CD4-positive, alpha-beta T cell treated with Interleukin-2 at 100 ng/mL for 4 hours (primary cell): ENCODE results near the gene EFNB3.
A peak's percentile ranks its signal among the peaks of the same experiment; 100 is the strongest.

Experiments
- DNase-seq: peaks from one replicate; pipeline ENCODE4 v3.0.0-alpha.2; 2020; ENCODE audit warnings: low spot score

Gene EFNB3

GRCh38 chr17:7704601-7705268, at the start of gene EFNB3:
EFNB3 (plus strand) TSS chr17:7705202; CDS start chr17:7705599, 397 bp downstream.
- DNase-seq: no peak

- no peak for DNase-seq
These were observed 49.5 kb upstream of the EFNB3 start for GRCh38 chr17:7655541-7655840.

DNA sequence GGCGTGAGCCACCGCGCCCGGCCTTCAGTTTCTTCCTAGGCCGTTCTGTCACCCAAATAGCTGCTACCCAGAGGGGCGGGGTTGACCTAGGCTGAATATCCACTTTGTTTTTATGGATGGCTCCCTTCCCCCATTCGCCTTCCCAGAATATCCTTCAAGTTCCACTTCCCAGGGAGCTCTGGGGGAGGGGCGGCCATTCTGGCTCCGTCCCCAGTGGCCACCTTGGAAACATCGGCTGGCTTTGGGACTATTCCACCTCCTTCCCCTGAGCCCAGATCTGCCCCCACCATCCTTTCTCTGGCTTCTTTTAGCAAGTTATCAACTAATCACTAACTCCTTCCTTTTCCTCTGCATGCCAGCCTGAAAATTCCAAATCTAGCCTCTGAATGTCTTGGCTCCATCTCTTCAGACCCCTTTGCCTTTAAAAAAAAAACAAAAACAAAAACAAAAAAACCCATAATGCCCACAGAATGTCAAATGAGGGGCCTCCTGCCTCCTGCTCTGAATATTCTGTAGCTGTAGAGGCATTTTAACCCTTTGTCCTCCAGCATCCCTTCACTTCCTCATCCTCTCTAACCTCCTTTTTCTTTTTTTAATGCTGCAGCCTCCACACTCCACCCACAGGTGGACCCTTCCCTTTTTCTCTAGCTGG, 47.9 kb upstream of the EFNB3 start:
- no peak for DNase-seq

GRCh38 chr17:7667656-7668406, 37.2 kb upstream of the EFNB3 start:
- DNase-seq: no peak

- no peak for DNase-seq
These were observed 36.5 kb upstream of the EFNB3 start for GRCh38 chr17:7668482-7668881.

DNA sequence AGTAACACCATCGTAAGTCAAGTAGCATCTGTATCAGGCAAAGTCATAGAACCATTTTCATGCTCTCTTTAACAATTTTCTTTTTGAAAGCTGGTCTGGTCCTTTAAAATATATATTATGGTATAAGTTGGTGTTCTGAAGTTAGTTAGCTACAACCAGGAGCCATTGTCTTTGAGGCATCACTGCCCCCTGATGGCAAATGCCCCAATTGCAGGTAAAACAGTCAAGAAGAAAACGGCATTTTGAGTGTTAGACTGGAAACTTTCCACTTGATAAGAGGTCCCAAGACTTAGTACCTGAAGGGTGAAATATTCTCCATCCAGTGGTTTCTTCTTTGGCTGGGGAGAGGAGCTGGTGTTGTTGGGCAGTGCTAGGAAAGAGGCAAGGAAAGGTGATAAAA, 31.8 kb upstream of the EFNB3 start:
- peak; percentile 39 for DNase-seq

DNA sequence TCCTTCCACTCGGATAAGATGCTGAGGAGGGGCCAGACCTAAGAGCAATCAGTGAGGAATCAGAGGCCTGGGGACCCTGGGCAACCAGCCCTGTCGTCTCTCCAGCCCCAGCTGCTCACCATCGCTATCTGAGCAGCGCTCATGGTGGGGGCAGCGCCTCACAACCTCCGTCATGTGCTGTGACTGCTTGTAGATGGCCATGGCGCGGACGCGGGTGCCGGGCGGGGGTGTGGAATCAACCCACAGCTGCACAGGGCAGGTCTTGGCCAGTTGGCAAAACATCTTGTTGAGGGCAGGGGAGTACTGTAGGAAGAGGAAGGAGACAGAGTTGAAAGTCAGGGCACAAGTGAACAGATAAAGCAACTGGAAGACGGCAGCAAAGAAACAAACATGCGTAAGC, 30.1 kb upstream of the EFNB3 start:
- DNase-seq: no peak

DNA sequence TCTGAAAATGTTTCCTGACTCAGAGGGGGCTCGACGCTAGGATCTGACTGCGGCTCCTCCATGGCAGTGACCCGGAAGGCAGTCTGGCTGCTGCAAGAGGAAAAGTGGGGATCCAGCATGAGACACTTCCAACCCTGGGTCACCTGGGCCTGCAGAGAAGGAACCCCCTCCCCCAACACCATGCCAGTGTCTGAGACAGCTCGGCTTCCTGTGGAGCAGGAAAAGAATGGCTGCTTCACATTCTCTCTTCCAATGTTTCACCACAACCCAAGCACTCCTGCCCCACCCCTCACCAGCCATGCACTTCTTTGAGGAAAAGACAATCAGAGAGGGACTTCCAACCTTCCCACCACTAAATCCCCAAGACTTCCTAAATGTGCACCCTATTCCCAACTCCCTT, 28.5 kb upstream of the EFNB3 start:
- DNase-seq: no peak

DNA sequence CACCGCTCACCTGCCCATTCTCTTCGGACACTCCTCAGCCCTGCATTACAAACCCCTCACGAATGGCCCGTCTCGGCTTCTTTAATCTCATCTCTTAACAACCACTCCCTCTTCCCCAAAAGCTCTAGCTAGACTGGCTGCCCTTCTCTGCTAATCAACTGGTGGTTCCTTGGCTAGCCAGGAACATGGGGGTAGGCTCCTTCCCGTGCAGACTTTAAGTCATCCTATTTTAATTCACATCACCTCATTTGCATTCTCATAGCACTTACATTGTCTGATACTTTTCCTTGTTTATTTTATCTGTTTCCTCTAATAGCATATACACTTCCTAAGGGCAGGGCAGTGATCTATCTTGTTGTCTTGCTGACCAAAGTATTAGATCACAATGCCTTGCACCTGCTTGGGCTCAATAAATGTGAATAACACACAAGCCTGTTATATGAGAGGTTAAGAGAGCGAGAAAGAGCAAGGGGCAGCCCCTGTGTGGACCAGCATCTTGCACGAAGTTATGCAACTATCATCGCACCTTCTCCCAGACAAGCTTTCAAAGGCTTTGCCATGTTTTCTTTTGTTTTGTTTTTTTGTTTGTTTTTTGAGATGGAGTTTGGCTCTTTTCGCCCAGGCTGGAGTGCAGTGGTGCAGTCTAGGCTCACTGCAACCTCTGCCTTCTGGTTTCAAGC, 27.5 kb upstream of the EFNB3 start:
- DNase-seq: no peak

DNA sequence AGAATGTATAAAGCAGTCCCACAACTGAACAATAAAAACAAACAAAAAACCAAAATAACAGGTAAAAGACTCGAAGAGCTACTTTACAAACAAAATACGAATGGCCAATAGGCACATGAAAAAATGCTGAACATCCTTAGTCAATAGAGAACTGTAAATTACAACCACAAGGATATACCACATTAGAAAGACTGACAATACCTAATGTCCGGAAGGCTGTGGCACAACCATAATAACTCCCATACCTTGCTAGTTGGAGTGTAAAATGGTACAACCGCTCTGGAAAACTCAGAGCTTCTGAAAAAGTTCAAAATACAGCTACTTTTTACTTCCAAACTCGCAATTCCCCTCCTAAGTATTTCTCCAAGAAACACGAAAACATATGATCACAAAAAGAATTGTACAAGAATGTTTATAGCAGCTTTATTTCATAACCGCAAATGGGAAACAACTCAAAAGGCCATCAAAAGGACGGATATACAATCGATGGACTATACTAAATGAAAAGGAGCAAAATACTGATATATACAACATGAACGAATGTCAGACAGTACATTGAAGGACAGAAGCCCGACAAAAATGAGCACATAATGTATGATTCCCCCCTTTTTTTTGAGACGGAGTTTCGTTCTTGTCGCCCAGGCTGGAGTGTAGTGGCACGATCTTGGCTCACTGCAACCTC, 20.0 kb upstream of the EFNB3 start:
- DNase-seq: peak; percentile 5

DNA sequence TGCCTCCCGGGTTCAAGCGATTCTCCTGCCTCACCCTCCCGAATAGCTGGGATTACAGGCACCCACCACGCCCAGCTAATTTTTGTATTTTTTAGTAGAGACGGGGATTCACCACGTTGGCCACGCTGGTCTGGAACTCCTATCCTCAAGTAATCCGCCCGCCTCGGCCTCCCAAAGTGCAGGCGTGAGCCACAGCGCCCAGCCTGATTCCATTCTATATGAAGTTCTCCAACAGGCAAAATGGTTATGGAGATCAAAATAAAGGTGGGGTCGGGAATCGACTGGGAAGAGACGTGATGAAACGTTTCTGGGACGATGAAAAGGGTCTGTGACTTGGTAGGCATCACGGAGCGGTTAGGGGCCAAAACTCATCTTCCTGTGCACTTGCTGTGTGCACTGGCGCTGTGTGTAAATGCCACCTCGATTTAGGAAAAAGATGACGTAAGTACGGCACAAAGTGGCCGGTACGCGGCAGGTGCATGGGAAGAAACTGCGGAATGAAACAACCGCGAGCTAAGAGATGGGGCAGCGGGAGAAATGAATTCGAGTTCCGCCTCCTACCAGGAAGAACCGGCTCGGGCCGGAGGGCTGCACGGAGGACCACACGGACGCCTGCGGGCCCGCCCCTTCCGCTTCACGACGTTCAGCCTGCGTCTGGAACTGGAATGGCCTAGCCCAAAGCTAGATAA, 19.3 kb upstream of the EFNB3 start:
- DNase-seq: peak; percentile 90

- DNase-seq: peak; percentile 80
These were observed 18.6 kb upstream of the EFNB3 start for GRCh38 chr17:7686222-7687071.

DNA sequence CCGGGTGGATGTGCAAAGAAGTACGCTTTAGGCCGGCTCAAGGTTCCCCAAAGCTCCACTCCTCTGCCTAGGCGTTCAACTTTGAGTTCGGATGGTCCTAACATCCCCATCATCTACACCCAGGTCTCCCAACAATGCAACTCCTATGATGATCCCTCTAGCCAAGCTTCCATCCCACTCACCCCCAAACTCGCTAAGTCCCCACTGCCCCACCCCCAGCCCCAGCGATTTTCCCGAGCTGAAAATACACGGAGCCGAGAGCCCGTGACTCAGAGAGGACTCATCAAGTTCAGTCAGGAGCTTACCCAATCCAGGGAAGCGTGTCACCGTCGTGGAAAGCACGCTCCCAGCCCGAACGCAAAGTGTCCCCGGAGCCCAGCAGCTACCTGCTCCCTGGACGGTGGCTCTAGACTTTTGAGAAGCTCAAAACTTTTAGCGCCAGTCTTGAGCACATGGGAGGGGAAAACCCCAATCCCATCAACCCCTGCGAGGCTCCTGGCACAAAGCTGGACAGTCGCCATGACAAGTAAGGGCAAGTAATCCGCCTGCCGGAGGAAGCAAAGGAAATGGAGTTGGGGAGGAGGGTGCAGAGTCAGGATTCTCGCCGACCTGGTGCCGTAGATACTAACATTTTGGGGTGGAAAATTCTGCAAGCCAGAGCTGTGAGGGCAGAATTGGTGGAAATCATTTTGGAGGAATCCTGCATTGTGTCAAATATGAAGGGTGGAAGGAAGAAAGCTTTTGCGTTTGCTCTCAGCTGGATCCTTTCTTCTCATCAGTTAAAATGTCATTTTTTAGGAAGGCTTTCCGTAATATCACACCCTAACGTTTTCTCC, 17.7 kb upstream of the EFNB3 start, which contains the start of gene TP53:
Gene TP53, minus strand, starts transcription at position 419 of the 836 bp plus-strand sequence. CDS start 10,896 bp downstream, outside the sequence.
- DNase-seq: peak; percentile 90

- peak; percentile 97 for DNase-seq
These were observed 16.8 kb upstream of the EFNB3 start, which contains the start of gene WRAP53 for GRCh38 chr17:7687908-7688807. WRAP53 (plus strand) TSS chr17:7688477; CDS start chr17:7688649, 172 bp downstream.

- no peak for DNase-seq
These were observed 16.1 kb upstream of the EFNB3 start for GRCh38 chr17:7688808-7689316.

DNA sequence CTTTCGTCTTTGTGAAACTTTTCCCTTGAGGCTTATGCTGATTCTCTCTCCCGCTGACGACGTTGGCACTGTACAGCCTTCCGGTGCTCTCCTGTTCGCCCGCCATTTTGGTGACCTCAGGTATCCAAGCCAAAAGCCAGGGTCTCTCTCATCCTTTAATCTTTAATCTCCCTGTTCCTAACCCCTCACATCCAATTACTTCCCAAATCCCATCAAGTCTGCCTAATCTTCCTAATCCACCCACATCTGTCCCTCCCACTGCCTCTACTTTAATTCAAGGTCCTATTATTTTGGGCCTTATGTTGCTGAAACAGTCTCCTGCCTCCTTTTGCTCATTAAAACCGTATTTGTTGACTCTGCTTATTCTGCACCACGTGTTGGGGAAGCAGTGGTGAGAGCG, 9.4 kb upstream of the EFNB3 start:
- DNase-seq: no peak

DNA sequence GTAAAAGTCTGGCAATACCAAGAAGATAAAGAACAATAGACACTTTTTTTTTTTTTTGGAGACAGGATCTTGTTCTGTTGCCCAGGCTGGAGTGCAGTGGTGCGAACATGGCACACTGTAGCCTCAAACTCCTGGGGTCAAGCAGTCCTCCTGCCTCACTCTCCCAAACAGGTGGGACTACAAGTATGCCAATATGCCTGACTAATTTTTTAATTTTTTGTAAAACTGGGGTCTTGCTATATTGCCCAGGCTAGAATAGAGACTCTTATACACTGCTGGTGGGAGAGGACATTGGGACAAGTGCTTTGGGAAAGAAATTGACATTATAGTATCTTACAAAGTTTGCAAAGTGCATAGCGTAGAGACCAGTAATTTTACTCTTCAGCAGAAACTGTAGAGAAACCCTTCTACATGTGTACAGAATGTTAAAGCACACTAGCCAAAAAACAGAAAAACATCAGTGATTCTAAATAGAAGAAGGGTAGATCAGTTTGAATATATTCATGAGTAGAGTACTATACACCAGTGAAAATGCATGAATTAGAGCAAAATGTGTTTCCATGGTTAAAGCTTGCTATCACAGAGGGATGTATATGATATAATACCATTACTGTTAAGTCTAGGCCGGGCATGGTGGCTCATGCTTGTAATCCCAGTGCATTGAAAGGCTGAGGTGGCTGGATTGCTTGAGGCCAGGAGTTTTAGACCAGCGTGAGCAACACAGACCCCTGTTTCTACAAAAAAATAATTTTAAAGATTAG, 7.0 kb upstream of the EFNB3 start:
- DNase-seq: no peak
